ENCODE results near the gene RELT.

RELT gene

GRCh38 chr11:73392108-73393010, 16.2 kb downstream of the RELT start:
- DNase-seq: no peak

- DNase-seq: no peak
Measured at GRCh38 chr11:73393011-73393380, 16.8 kb downstream of the RELT start.

GRCh38 chr11:73393479-73394415, 17.5 kb downstream of the RELT start:
- peak; percentile 73 for DNase-seq

- no peak for DNase-seq
Measured at GRCh38 chr11:73394416-73395296, 18.5 kb downstream of the RELT start.

GRCh38 chr11:73395297-73396208, 19.4 kb downstream of the RELT start:
- DNase-seq: no peak

- no peak for DNase-seq
Measured at GRCh38 chr11:73396251-73396930, 20.2 kb downstream of the RELT start.

GRCh38 chr11:73396985-73397384, 20.8 kb downstream of the RELT start:
- DNase-seq: no peak

- no peak for DNase-seq
Measured at GRCh38 chr11:73397468-73398131, 21.4 kb downstream of the RELT start.

- DNase-seq: no peak
Measured at GRCh38 chr11:73398132-73398526, 21.9 kb downstream of the RELT start.

- no peak for DNase-seq
Measured at GRCh38 chr11:73398721-73399120, 22.5 kb downstream of the RELT start.

GRCh38 chr11:73399159-73399590, 23.0 kb downstream of the RELT start:
- DNase-seq: no peak

GRCh38 chr11:73399636-73400035, 23.4 kb downstream of the RELT start:
- no peak for DNase-seq

- no peak for DNase-seq
Measured at GRCh38 chr11:73400293-73400692, 24.1 kb downstream of the RELT start.

GRCh38 chr11:73401217-73401923, 25.2 kb downstream of the RELT start:
- DNase-seq: no peak

GRCh38 chr11:73401924-73402833, 26.0 kb downstream of the RELT start:
- DNase-seq: no peak

- no peak for DNase-seq
Measured at GRCh38 chr11:73402834-73403185, 26.6 kb downstream of the RELT start.

GRCh38 chr11:73403541-73403940, 27.3 kb downstream of the RELT start:
- no peak for DNase-seq

- DNase-seq: no peak
Measured at GRCh38 chr11:73404048-73404447, 27.8 kb downstream of the RELT start.

Data from CD4-positive, alpha-beta T cell treated with Interleukin-10 for 1 hour (primary cell).